A673 (cell line): ENCODE data around the gene TMEM100. TPM values are rescaled to one million over a fixed set of nuclear protein-coding genes. Genes with fewer than 3 reads are reported as not detected.

Experiments used
- BruUV-seq: library from RNA; stranded (reverse); fragments of 400-500 nt; replicated peaks from 2 replicates; lab custom pipeline; 2021; lab: Mats Ljungman, UMichigan
- CTCF ChIA-PET: fragments of 300-600 bp; sonication (Branson Sonifier 250); formaldehyde crosslinking; loops from one replicate; lab custom pipeline; 2022; ENCODE audit warnings: antibody characterized with exemption; lab: Charles Lee
- POLR2A ChIA-PET: fragments of 300-600 bp; sonication (Branson Sonifier 250); formaldehyde crosslinking; loops from one replicate; lab custom pipeline; 2022; ENCODE audit warnings: antibody characterized with exemption; ENCODE audit not compliant: low non-redundant PET; lab: Charles Lee
- DNase-seq: peaks from one replicate; pipeline ENCODE4 v3.0.0-alpha.2; 2015; ENCODE audit warnings: low spot score
- H3K27ac ChIP-seq: fragments of 200-600 bp; sonication (generic); 2 replicates; pipeline ENCODE4 v1.5.1; 2016; ENCODE audit warnings: mixed run types, low read depth, mild to moderate bottlenecking, mixed read lengths, antibody characterized with exemption, low read length; ENCODE audit not compliant: poor library complexity, severe bottlenecking
- H3K27me3 ChIP-seq: fragments of 200-600 bp; sonication (generic); replicated peaks from 2 replicates; pipeline ENCODE4 v1.6.1; 2017; ENCODE audit warnings: mixed run types, low read depth, mild to moderate bottlenecking, mixed read lengths, antibody characterized with exemption, low read length; ENCODE audit not compliant: insufficient read depth, poor library complexity
- H3K36me3 ChIP-seq: fragments of 200-600 bp; sonication (generic); 2 replicates; pipeline ENCODE4 v1.6.1; 2016; ENCODE audit warnings: mixed run types, mild to moderate bottlenecking, mixed read lengths, antibody characterized with exemption, low read length; ENCODE audit not compliant: insufficient read depth, poor library complexity, severe bottlenecking
- H3K4me1 ChIP-seq: fragments of 200-600 bp; sonication (generic); 2 replicates; pipeline ENCODE4 v1.6.1; 2017; ENCODE audit warnings: mixed run types, mild to moderate bottlenecking, mixed read lengths, antibody characterized with exemption, low read length; ENCODE audit not compliant: insufficient read depth, poor library complexity, severe bottlenecking
- H3K4me3 ChIP-seq: fragments of 200-600 bp; sonication (generic); 2 replicates; pipeline ENCODE4 v1.5.1; 2016; ENCODE audit warnings: low read depth, mixed run types, mild to moderate bottlenecking, mixed read lengths, low read length; ENCODE audit not compliant: poor library complexity, severe bottlenecking
- H3K9me3 ChIP-seq: fragments of 200-600 bp; sonication (generic); 2 replicates; pipeline ENCODE4 v1.6.1; 2016; ENCODE audit warnings: mixed run types, low read depth, mild to moderate bottlenecking, mixed read lengths, antibody characterized with exemption, low read length; ENCODE audit not compliant: poor library complexity, severe bottlenecking
- CTCF ChIP-seq: fragments of 300-800, 200-600 bp; sonication (generic); conservative IDR thresholded peaks from 2 replicates; pipeline ENCODE4 v1.5.1; 2017; ENCODE audit warnings: low read depth, mild to moderate bottlenecking, antibody characterized with exemption, low read length, moderate library complexity, mixed read lengths
- EZH2 ChIP-seq: fragments of 200-600 bp; sonication (generic); IDR thresholded peaks from 2 replicates; pipeline ENCODE4 v1.6.1; 2017; ENCODE audit warnings: borderline replicate concordance, low read depth, mild to moderate bottlenecking, mixed read lengths, antibody characterized with exemption, low read length; ENCODE audit not compliant: poor library complexity, severe bottlenecking
- intact Hi-C: fragments of 100-400 bp; cut with micrococcal nuclease; formaldehyde crosslinking; loops from one replicate; pipeline ENCODE4 v1.10.0; 2022; ENCODE audit not compliant: unreplicated experiment
- total RNA-seq: library from RNA; stranded (reverse); gene quantifications from 2 replicates; pipeline ENCODE4 v1.2.3, GENCODE V29; 2021

The TMEM100 gene
- total RNA-seq, 1 experiment from 2014 or later, result 7.9 TPM

GRCh38 chr17:55756689-55757088, 34.0 kb upstream of the TMEM100 start:
- Histone ChIP-seq H3K4me3 (no peak overlapping the region), H3K27ac (no peak overlapping the region), H3K36me3 (no peaks in the 10 kb centered on the region), H3K4me1 (peaks cover 33% of the 10 kb centered on the region), H3K9me3 (no peaks in the 10 kb centered on the region), H3K27me3 (no peaks in the 10 kb centered on the region)
- CTCF ChIA-PET, result no interaction called here
- POLR2A ChIA-PET, result no interaction called here
- TF ChIP-seq CTCF (no peak), EZH2 (no peak)
- no TSS peak for BruUV-seq
- intact Hi-C loops, result no loop called here
- DNase-seq, result no peak

- TF ChIP-seq CTCF, result no peak
- TF ChIP-seq EZH2, result no peak
- intact Hi-C loops, result no loop called here
- no peak for DNase-seq
- no peak overlapping the region for H3K27ac ChIP-seq
- ChIA-PET CTCF (interaction anchor here (1.2 kb wide), 1 partner anchor 16 kb away, joined by 3 read pairs; no protein-coding TSS in a partner anchor), POLR2A (no interaction called here)
- no peaks in the 10 kb centered on the region for H3K9me3 ChIP-seq
- H3K4me3 ChIP-seq, result peak overlapping the region; percentile 83
- H3K27me3 ChIP-seq, result no peaks in the 10 kb centered on the region
- no peaks in the 10 kb centered on the region for H3K4me1 ChIP-seq
- BruUV-seq, result TSS peak; percentile 49
- no peaks in the 10 kb centered on the region for H3K36me3 ChIP-seq
Observed at GRCh38 chr17:55751720-55752250, 29.1 kb upstream of the TMEM100 start.

- POLR2A ChIA-PET, result no interaction called here
- TF ChIP-seq CTCF (peak; percentile 41), EZH2 (no peak)
- DNase-seq, result peak; percentile 89
- Histone ChIP-seq H3K4me3 (peak within 1 kb of the TSS; percentile 83), H3K27me3 (no peaks in the 10 kb centered on the region), H3K36me3 (no peaks in the 10 kb centered on the region), H3K9me3 (no peaks in the 10 kb centered on the region), H3K4me1 (no peaks in the 10 kb centered on the region), H3K27ac (peak within 1 kb of the TSS; percentile 58)
- BruUV-seq, result no TSS peak
- CTCF ChIA-PET, result interaction anchor here (0.7 to 1.2 kb wide), 2 partner anchors 15 to 198 kb away, joined by 3 to 6 read pairs; no protein-coding TSS in a partner anchor
- intact Hi-C loops, result no loop called here
Observed at GRCh38 chr17:55750750-55751657, 28.3 kb upstream of the TMEM100 start, which contains the start of gene PCTP. PCTP (plus strand) TSS chr17:55751051; CDS start chr17:55751104, 53 bp downstream.
